Measurements from ENCODE around the gene MPDU1. TPM values are rescaled to one million over a fixed set of nuclear protein-coding genes. Genes with fewer than 3 reads are reported as not detected.
A peak's percentile ranks its signal among the peaks of the same experiment; 100 is the strongest.

Gene MPDU1
- total and polyA plus RNA-seq, 2 of the 13 experiments (the other 11 are each of a cell fraction or from before 2014, with no cell fraction given), result 112 to 167 TPM

DNA sequence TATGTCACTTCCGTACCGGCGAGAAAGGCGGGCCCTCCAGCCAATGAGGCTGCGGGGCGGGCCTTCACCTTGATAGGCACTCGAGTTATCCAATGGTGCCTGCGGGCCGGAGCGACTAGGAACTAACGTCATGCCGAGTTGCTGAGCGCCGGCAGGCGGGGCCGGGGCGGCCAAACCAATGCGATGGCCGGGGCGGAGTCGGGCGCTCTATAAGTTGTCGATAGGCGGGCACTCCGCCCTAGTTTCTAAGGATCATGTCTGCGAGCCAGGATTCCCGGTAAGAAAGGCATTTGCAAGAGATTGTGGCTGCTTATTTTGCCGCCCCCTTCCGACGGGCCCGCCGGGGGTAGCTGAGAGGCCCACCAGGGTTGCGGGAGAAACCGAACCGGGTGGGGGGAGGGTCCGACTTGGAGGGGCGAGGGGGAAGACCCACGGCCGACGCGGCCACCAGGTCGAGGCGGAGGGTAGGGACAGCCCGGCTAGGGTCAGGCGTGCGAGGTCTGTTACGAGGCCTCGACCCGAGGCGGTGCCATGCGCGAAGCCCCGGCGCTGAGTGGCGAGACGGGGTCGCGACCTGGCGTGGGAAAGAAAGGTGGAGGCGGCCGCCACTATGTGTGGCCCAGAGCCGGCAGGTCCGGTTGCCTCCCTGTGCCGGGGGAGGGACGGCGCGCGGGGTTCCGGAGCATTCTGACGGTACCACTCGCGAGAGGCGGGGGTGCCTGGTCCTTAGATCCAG lies 10.9 kb upstream of the MPDU1 start (continued):
- TF ChIP-seq ZNF781 (CRISPR knock-in tag; IDR thresholded peaks at IDR 0.05; ENCODE audit: borderline replicate concordance, not compliant biosample characterization) (no peak), PHF21A (CRISPR knock-in tag; IDR thresholded peaks at IDR 0.05) (0 out of 2 replicates have a peak, but pooled peaks have one; percentile 8), SATB2 (CRISPR knock-in tag; IDR thresholded peaks at IDR 0.05) (no peak), POLR2G (IDR thresholded peaks at IDR 0.05; ENCODE audit: low read depth, low read length) (peak; percentile 100), ONECUT2 (CRISPR knock-in tag; IDR thresholded peaks at IDR 0.05) (no peak), ZNF441 (CRISPR knock-in tag; IDR thresholded peaks at IDR 0.05; ENCODE audit: borderline replicate concordance) (peak; percentile 20; the same call in 1 of the 2 replicates), RXRA (CRISPR knock-in tag; IDR thresholded peaks at IDR 0.05) (peak; percentile 33; the same call in 1 of the 2 replicates), ZSCAN29 (CRISPR knock-in tag; conservative IDR thresholded peaks at IDR 0.05) (no peak), POLR2AphosphoS2 (IDR thresholded peaks at IDR 0.05; ENCODE audit: low read depth, low read length) (peak; percentile 98), CHCHD3 (CRISPR knock-in tag; IDR thresholded peaks at IDR 0.05) (no peak; the same call in 1 of the 2 replicates), ZSCAN22 (CRISPR knock-in tag; IDR thresholded peaks at IDR 0.05) (no peak), ZSCAN21 (CRISPR knock-in tag; IDR thresholded peaks at IDR 0.05; ENCODE audit: borderline replicate concordance) (no peak), TOE1 (CRISPR knock-in tag; IDR thresholded peaks at IDR 0.05) (no peak), ZMYM4 (CRISPR knock-in tag; IDR thresholded peaks at IDR 0.05) (peak; percentile 49; the same call in 1 of the 2 replicates), TSC22D2 (CRISPR knock-in tag; IDR thresholded peaks at IDR 0.05; ENCODE audit: borderline replicate concordance) (peak; percentile 32; the same call in 1 of the 2 replicates), KLF15 (CRISPR knock-in tag; IDR thresholded peaks at IDR 0.05; ENCODE audit: borderline replicate concordance) (0 out of 2 replicates have a peak, but pooled peaks have one; percentile 74), ZNF3 (CRISPR knock-in tag; IDR thresholded peaks at IDR 0.05) (no peak)
- TF ChIP-seq, protein P1, sequence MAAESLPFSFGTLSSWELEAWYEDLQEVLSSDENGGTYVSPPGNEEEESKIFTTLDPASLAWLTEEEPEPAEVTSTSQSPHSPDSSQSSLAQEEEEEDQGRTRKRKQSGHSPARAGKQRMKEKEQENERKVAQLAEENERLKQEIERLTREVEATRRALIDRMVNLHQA (CRISPR knock-in tag; IDR thresholded peaks at IDR 0.05), result no peak; the same call in 1 of the 2 replicates
- TF ChIP-seq, protein P2, sequence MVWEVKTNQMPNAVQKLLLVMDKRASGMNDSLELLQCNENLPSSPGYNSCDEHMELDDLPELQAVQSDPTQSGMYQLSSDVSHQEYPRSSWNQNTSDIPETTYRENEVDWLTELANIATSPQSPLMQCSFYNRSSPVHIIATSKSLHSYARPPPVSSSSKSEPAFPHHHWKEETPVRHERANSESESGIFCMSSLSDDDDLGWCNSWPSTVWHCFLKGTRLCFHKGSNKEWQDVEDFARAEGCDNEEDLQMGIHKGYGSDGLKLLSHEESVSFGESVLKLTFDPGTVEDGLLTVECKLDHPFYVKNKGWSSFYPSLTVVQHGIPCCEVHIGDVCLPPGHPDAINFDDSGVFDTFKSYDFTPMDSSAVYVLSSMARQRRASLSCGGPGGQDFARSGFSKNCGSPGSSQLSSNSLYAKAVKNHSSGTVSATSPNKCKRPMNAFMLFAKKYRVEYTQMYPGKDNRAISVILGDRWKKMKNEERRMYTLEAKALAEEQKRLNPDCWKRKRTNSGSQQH (CRISPR knock-in tag; IDR thresholded peaks at IDR 0.05; ENCODE audit: low read depth), result no peak
- TF ChIP-seq, protein P3, sequence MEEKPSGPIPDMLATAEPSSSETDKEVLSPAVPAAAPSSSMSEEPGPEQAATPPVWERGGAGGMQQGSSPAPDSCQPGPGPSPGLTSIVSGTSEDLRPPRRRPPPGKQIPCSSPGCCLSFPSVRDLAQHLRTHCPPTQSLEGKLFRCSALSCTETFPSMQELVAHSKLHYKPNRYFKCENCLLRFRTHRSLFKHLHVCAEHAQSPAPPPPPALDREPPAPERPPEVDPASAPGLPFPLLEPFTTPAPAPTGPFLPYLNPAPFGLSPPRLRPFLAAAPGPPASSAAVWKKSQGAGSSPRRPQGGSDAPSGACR (CRISPR knock-in tag; IDR thresholded peaks at IDR 0.05), result 0 out of 2 replicates have a peak, but pooled peaks have one; percentile 47
- TF ChIP-seq, protein P4, sequence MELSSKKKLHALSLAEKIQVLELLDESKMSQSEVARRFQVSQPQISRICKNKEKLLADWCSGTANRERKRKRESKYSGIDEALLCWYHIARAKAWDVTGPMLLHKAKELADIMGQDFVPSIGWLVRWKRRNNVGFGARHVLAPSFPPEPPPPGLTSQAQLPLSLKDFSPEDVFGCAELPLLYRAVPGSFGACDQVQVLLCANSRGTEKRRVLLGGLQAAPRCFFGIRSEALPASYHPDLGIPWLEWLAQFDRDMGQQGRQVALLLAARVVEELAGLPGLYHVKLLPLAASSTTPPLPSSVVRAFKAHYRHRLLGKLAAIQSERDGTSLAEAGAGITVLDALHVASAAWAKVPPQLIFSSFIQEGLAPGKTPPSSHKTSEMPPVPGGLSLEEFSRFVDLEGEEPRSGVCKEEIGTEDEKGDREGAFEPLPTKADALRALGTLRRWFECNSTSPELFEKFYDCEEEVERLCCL (CRISPR knock-in tag; IDR thresholded peaks at IDR 0.05; ENCODE audit: borderline replicate concordance), result no peak
- TF ChIP-seq, protein P5, sequence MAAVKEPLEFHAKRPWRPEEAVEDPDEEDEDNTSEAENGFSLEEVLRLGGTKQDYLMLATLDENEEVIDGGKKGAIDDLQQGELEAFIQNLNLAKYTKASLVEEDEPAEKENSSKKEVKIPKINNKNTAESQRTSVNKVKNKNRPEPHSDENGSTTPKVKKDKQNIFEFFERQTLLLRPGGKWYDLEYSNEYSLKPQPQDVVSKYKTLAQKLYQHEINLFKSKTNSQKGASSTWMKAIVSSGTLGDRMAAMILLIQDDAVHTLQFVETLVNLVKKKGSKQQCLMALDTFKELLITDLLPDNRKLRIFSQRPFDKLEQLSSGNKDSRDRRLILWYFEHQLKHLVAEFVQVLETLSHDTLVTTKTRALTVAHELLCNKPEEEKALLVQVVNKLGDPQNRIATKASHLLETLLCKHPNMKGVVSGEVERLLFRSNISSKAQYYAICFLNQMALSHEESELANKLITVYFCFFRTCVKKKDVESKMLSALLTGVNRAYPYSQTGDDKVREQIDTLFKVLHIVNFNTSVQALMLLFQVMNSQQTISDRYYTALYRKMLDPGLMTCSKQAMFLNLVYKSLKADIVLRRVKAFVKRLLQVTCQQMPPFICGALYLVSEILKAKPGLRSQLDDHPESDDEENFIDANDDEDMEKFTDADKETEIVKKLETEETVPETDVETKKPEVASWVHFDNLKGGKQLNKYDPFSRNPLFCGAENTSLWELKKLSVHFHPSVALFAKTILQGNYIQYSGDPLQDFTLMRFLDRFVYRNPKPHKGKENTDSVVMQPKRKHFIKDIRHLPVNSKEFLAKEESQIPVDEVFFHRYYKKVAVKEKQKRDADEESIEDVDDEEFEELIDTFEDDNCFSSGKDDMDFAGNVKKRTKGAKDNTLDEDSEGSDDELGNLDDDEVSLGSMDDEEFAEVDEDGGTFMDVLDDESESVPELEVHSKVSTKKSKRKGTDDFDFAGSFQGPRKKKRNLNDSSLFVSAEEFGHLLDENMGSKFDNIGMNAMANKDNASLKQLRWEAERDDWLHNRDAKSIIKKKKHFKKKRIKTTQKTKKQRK (IDR thresholded peaks at IDR 0.05; ENCODE audit: low read length), result peak; percentile 76; the same call in 1 of the 2 replicates

Measured in HepG2 (cell line).